ENCODE data around the gene H1-8. TPM values are rescaled to one million over a fixed set of nuclear protein-coding genes. Genes with fewer than 3 reads are reported as not detected.

The H1-8 gene
- total and polyA plus RNA-seq, 9 of the 15 experiments (the other 6 are each of a cell fraction or from before 2014, with no cell fraction given): not detected

- TF ChIP-seq RFX5 (IDR thresholded peaks at IDR 0.05; ENCODE audit: low read depth, low read length) (no peak), ZNF511 (CRISPR knock-in tag; IDR thresholded peaks at IDR 0.05) (no peak)
These were observed 23.5 kb upstream of the H1-8 start (continued) for GRCh38 chr3:129519449-129519848.

GRCh38 chr3:129519896-129520715 is 22.9 kb upstream of the H1-8 start:
- Histone ChIP-seq H3K9me1 (ENCODE audit: control insufficient read depth, insufficient read depth, low read length) (no peaks in the 10 kb centered on the region), H3K9ac (ENCODE audit: insufficient read depth in 1 of 2, low read depth in 2 of 2, low read length in 2 of 2) (no peak overlapping the region), H2AFZ (ENCODE audit: low read depth, low read length) (no peak overlapping the region), H3K27ac (ENCODE audit: extremely low read depth, low read depth, low read length) (no peak overlapping the region), H3K4me1 (replicated peaks in 1 of 2; ENCODE audit: control insufficient read depth in 2 of 2, insufficient read depth in 2 of 2, low read length in 2 of 2) (no peaks in the 10 kb centered on the region), H3K79me2 (ENCODE audit: control insufficient read depth, insufficient read depth, low read length) (no peaks in the 10 kb centered on the region), H3K9me3 (replicated peaks; ENCODE audit: control insufficient read depth, insufficient read depth, low read depth, low read length) (no peaks in the 10 kb centered on the region), H3K4me3 (no peak overlapping the region), H3K4me2 (ENCODE audit: insufficient read depth, low read length) (no peak overlapping the region), H3K36me3 (ENCODE audit: control insufficient read depth, insufficient read depth, low read length) (no peaks in the 10 kb centered on the region), H4K20me1 (replicated peaks; ENCODE audit: control insufficient read depth, insufficient read depth, low read length) (no peaks in the 10 kb centered on the region), H3K27me3 (ENCODE audit: control insufficient read depth in 2 of 2, insufficient read depth in 2 of 2, low read length in 2 of 2) (peaks cover 0 to 23% of the 10 kb centered on the region in 2 experiments; a peak in 2 of 5 replicates)
- WGBS (ENCODE audit: insufficient coverage, low coverage, missing lambda C conversion rate): 22% methylated on average over 15 of the region's 15 CpGs
- intact Hi-C loops (cut with micrococcal nuclease): no loop called here
- ChIA-PET POLR2A (no interaction called here), CTCF (ENCODE audit: low intra/inter-chr PET ratio) (no interaction called here)
- in situ Hi-C loops (cut with MboI): no loop called here
- no peak for ATAC-seq
- DNase-seq (ENCODE audit: extremely low read depth in 1 of 4, low spot score in 3 of 4): no peak
- BruUV-seq (replicated peaks): no TSS peak
- no peak for FAIRE-seq
- TF ChIP-seq FOSL1 (tag; conservative IDR thresholded peaks at IDR 0.05) (no peak), CTCF (IDR thresholded peaks at IDR 0.05 in 2 of 3, conservative IDR thresholded peaks at IDR 0.05 in 1 of 3; ENCODE audit: insufficient read depth in 2 of 3, low read depth in 1 of 3, low read length in 3 of 3) (no peak), ZNF512 (tag; IDR thresholded peaks at IDR 0.05) (no peak), TRIM24 (IDR thresholded peaks at IDR 0.05) (no peak), FOS (IDR thresholded peaks at IDR 0.05; ENCODE audit: extremely low read depth, insufficient read length) (no peak), FIP1L1 (IDR thresholded peaks at IDR 0.05; ENCODE audit: low read depth, low read length, poor library complexity, severe bottlenecking) (no peak), ZNF224 (CRISPR knock-in tag; IDR thresholded peaks at IDR 0.05) (no peak), NELFE (IDR thresholded peaks at IDR 0.05; ENCODE audit: insufficient read depth, insufficient read length) (no peak), HINFP (tag; conservative IDR thresholded peaks at IDR 0.05; ENCODE audit: low read depth) (no peak), PHF8 (IDR thresholded peaks at IDR 0.05; ENCODE audit: borderline replicate concordance, low read length) (no peak), ZNF445 (CRISPR knock-in tag; IDR thresholded peaks at IDR 0.05; ENCODE audit: low read depth) (no peak), TCF3 (CRISPR knock-in tag; IDR thresholded peaks at IDR 0.05) (no peak), ZNF384 (IDR thresholded peaks at IDR 0.05; ENCODE audit: low read depth, low read length) (no peak)
